Central memory CD8-positive, alpha-beta T cell (primary cell): Measurements from ENCODE around the gene PRKN.

Experiments
- ATAC-seq: fragments of 150-1000 bp; cut with Tn5 transposase; replicated peaks from 2 replicates; pipeline ENCODE4 v1.10.0; 2022; ENCODE audit warnings: mild to moderate bottlenecking, moderate FRiP score, moderate number of reproducible peaks; ENCODE audit not compliant: poor library complexity, severe bottlenecking; ENCODE audit errors: extremely low read depth
- DNase-seq, 2 donors: peaks; one replicate each; pipeline ENCODE4 v3.0.0; 2021; ENCODE audit warnings: low spot score in 2 of 2
- H3K27ac Mint-ChIP-seq: one replicate; pipeline ENCODE4 v1.8.0; 2022; ENCODE audit warnings: low read depth, mild to moderate bottlenecking, moderate library complexity, mixed read lengths
- H3K27me3 Mint-ChIP-seq: one replicate; pipeline ENCODE4 v1.8.0; 2022; ENCODE audit warnings: mixed read lengths
- H3K36me3 Mint-ChIP-seq: one replicate; pipeline ENCODE4 v1.8.0; 2022; ENCODE audit warnings: mild to moderate bottlenecking, moderate library complexity, mixed read lengths; ENCODE audit not compliant: insufficient read depth
- H3K4me1 Mint-ChIP-seq: one replicate; pipeline ENCODE4 v1.8.0; 2022; ENCODE audit warnings: mixed read lengths
- H3K4me3 Mint-ChIP-seq: one replicate; pipeline ENCODE4 v1.8.0; 2022; ENCODE audit warnings: mild to moderate bottlenecking, moderate library complexity, mixed read lengths
- H3K9me3 Mint-ChIP-seq: one replicate; pipeline ENCODE4 v1.8.0; 2022; ENCODE audit warnings: mixed read lengths

Gene PRKN

GRCh38 chr6:162179196-162179951 is 548.2 kb downstream of the PRKN start:
- no peak for ATAC-seq
- Mint-ChIP-seq H3K36me3 (no peaks in the 10 kb centered on the region), H3K9me3 (peaks cover 2% of the 10 kb centered on the region), H3K27me3 (no peaks in the 10 kb centered on the region), H3K4me3 (no peak overlapping the region), H3K4me1 (no peaks in the 10 kb centered on the region), H3K27ac (no peak overlapping the region)
- DNase-seq: no peak

GRCh38 chr6:162178666-162179065 is 548.9 kb downstream of the PRKN start:
- no peaks in the 10 kb centered on the region for H3K27me3 Mint-ChIP-seq

GRCh38 chr6:162178266-162178665 is 549.3 kb downstream of the PRKN start:
- DNase-seq (no peak), ATAC-seq (no peak)
- Mint-ChIP-seq H3K36me3 (no peaks in the 10 kb centered on the region), H3K4me1 (no peaks in the 10 kb centered on the region), H3K9me3 (no peaks in the 10 kb centered on the region), H3K4me3 (no peak overlapping the region), H3K27me3 (no peaks in the 10 kb centered on the region), H3K27ac (no peak overlapping the region)

More at GRCh38 chr6:162178666-162179065, 548.9 kb downstream of the PRKN start:
- H3K27ac Mint-ChIP-seq: no peak overlapping the region
- no peaks in the 10 kb centered on the region for H3K4me1 Mint-ChIP-seq
- H3K4me3 Mint-ChIP-seq: no peak overlapping the region
- no peaks in the 10 kb centered on the region for H3K36me3 Mint-ChIP-seq
- DNase-seq (no peak), ATAC-seq (no peak)
- H3K9me3 Mint-ChIP-seq: no peaks in the 10 kb centered on the region

- Mint-ChIP-seq H3K4me3 (no peak overlapping the region), H3K4me1 (no peaks in the 10 kb centered on the region), H3K9me3 (no peaks in the 10 kb centered on the region), H3K36me3 (no peaks in the 10 kb centered on the region), H3K27ac (no peak overlapping the region), H3K27me3 (no peaks in the 10 kb centered on the region)
- no peak for ATAC-seq
- DNase-seq: no peak
Observed at GRCh38 chr6:162177746-162178145, 549.8 kb downstream of the PRKN start.

DNA sequence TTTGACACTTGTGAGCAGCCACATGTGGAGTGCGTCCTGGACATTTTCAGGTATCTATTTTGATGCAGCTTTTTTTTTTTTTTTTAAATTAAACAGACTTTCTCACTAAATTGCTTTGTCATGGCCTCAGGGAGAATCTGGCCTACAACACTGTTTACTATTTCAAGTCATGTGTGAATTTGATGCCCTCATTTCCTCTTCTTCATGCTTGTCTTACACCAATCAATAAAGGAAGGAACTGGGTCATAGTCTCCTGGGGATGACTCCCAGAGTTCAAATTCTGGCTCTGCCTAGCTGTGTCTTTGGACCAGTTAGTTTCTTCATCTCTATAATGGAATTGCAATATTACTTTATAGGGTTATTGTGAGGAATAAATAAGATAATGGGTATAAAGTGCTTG is 554.1 kb downstream of the PRKN start:
- no peaks in the 10 kb centered on the region for H3K4me1 Mint-ChIP-seq
- H3K9me3 Mint-ChIP-seq: no peaks in the 10 kb centered on the region
- H3K27ac Mint-ChIP-seq: no peak overlapping the region
- no peak overlapping the region for H3K4me3 Mint-ChIP-seq
- DNase-seq: no peak
- H3K36me3 Mint-ChIP-seq: no peaks in the 10 kb centered on the region
- ATAC-seq: no peak
- no peaks in the 10 kb centered on the region for H3K27me3 Mint-ChIP-seq

DNA sequence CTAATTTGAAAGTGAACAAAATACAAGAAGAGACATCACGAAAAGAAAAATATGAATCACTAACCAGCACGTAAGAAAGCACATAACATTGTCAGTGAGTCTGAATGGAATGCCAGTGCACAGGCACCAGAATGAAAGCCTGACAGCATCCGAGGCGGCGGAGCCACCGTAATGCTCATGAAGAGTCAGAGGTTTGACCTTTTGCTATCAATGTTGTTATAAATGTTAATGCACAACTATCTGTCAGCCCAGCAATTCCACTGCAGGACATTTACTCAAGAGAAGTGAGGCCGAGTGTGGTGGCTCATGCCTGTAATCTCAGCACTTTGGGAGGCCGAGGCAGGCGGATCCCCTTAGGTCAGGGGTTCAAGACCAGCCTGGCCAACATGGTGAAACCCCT is 562.1 kb downstream of the PRKN start:
- ATAC-seq: no peak
- DNase-seq: no peak
- Mint-ChIP-seq H3K4me3 (no peak overlapping the region), H3K4me1 (no peaks in the 10 kb centered on the region), H3K36me3 (no peaks in the 10 kb centered on the region), H3K9me3 (no peaks in the 10 kb centered on the region), H3K27me3 (no peaks in the 10 kb centered on the region), H3K27ac (no peak overlapping the region)

DNA sequence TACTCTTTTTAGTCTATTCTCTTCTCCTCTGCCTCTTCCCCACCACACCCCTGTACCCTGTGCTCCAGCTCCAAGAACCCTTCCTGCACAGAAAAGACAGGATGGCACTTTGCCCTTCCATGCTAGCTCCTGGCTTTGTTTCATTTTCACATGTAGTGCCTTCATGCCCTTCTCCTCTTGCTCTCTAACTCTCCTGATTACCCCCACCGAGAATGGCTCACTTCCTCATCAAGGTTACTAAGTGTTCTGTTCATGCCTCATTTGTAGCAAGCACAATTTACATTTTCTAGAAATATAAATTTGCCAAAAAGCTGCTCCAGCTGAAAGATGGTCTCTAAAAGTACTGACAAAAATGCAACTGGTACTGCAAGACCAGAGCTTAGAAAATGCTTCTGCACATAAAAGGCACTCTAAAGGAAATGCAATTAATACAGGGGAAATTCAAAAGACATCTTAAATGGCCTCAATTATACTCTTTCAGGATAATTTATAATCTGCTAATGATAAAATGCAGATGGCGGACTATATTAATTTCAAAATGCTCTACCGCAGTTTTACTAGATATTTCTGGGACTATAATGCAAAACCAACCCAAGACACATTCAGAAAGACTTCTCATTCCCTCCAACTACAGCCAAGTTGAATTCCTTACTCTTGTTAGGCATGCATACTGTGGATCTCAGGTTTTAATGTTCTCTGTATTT is 570.2 kb downstream of the PRKN start:
- ATAC-seq (no peak), DNase-seq (no peak)
- H3K4me3 Mint-ChIP-seq: no peak overlapping the region
- no peak overlapping the region for H3K27ac Mint-ChIP-seq
- peaks cover 12% of the 10 kb centered on the region for H3K9me3 Mint-ChIP-seq
- H3K4me1 Mint-ChIP-seq: no peaks in the 10 kb centered on the region
- no peaks in the 10 kb centered on the region for H3K36me3 Mint-ChIP-seq
- H3K27me3 Mint-ChIP-seq: no peaks in the 10 kb centered on the region

- no peaks in the 10 kb centered on the region for H3K36me3 Mint-ChIP-seq
- H3K4me1 Mint-ChIP-seq: no peaks in the 10 kb centered on the region
- peaks cover 12% of the 10 kb centered on the region for H3K9me3 Mint-ChIP-seq
- DNase-seq: no peak
- no peaks in the 10 kb centered on the region for H3K27me3 Mint-ChIP-seq
- H3K27ac Mint-ChIP-seq: no peak overlapping the region
- no peak for ATAC-seq
- no peak overlapping the region for H3K4me3 Mint-ChIP-seq
Observed at GRCh38 chr6:162156146-162156545, 571.4 kb downstream of the PRKN start.

- Mint-ChIP-seq H3K4me1 (no peaks in the 10 kb centered on the region), H3K27me3 (no peaks in the 10 kb centered on the region), H3K27ac (no peak overlapping the region), H3K36me3 (no peaks in the 10 kb centered on the region), H3K4me3 (no peak overlapping the region), H3K9me3 (peaks cover 12% of the 10 kb centered on the region)
- DNase-seq (no peak), ATAC-seq (no peak)
Observed at GRCh38 chr6:162154930-162155329, 572.6 kb downstream of the PRKN start.

DNA sequence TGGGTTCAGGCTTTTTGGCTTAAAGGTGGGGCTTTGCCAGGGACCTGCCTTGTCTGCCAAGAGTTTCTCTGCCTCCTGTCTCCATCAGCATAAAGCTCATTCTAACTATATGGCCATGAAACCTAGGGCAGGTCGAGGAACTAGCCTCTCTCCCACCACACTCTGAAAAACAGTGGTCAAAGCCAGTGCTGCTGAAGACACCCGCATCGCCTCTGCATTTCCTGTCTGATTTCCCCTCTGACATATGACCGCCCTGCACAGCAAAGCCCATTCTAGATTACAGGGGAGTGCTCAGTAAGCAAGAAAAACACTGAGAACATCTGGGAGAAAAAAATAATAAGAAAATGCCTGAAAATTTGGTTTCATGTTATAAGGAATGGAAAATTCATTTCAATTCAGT is 573.6 kb downstream of the PRKN start:
- Mint-ChIP-seq H3K27me3 (no peaks in the 10 kb centered on the region), H3K4me1 (no peaks in the 10 kb centered on the region), H3K4me3 (no peak overlapping the region), H3K9me3 (peaks cover 12% of the 10 kb centered on the region), H3K27ac (no peak overlapping the region), H3K36me3 (no peaks in the 10 kb centered on the region)
- DNase-seq: no peak
- no peak for ATAC-seq

- no peaks in the 10 kb centered on the region for H3K27me3 Mint-ChIP-seq
- ATAC-seq: no peak
- no peaks in the 10 kb centered on the region for H3K36me3 Mint-ChIP-seq
- H3K4me1 Mint-ChIP-seq: no peaks in the 10 kb centered on the region
- no peak overlapping the region for H3K4me3 Mint-ChIP-seq
- H3K27ac Mint-ChIP-seq: no peak overlapping the region
- H3K9me3 Mint-ChIP-seq: peaks cover 6% of the 10 kb centered on the region
- no peak for DNase-seq
Observed at GRCh38 chr6:162153120-162153519, 574.4 kb downstream of the PRKN start.

DNA sequence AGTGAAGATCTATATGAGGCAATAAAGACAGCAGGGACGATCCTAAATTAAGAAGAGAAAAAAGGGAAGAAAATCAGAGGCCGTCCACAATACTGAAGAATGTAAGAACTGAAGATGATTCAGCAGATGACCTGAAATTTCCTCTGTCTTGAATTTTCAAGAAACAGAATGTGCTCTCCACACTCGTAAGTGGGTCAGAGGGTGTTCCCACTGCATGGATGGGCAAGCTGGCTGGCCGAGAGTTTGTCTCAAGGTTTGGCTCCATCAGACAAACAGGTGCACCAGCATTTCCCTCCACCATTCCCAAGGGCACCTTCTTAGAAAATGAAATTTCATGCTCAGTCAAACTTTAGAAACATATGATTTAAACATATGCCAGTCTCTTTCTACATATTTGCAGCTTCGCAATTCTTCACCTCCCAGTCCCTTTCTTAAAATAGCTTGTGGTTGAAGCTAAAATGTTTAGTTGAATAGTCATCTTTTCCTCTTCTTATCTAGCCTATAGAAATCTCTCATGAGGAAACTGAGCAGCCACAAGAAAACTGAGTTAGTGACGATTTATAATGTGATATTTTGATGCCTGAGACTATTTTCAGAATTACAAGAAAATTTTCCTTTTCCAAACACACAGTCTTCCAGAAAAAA is 576.4 kb downstream of the PRKN start:
- no peaks in the 10 kb centered on the region for H3K36me3 Mint-ChIP-seq
- DNase-seq: no peak
- no peak overlapping the region for H3K4me3 Mint-ChIP-seq
- H3K27me3 Mint-ChIP-seq: no peaks in the 10 kb centered on the region
- no peaks in the 10 kb centered on the region for H3K4me1 Mint-ChIP-seq
- no peaks in the 10 kb centered on the region for H3K9me3 Mint-ChIP-seq
- ATAC-seq: no peak
- no peak overlapping the region for H3K27ac Mint-ChIP-seq

GRCh38 chr6:162150295-162150694 is 577.3 kb downstream of the PRKN start:
- Mint-ChIP-seq H3K9me3 (no peaks in the 10 kb centered on the region), H3K4me1 (no peaks in the 10 kb centered on the region), H3K4me3 (no peak overlapping the region), H3K27me3 (no peaks in the 10 kb centered on the region), H3K27ac (no peak overlapping the region), H3K36me3 (no peaks in the 10 kb centered on the region)
- ATAC-seq: no peak
- no peak for DNase-seq
